ENCODE measurements around the gene CYP3A7.

DNA sequence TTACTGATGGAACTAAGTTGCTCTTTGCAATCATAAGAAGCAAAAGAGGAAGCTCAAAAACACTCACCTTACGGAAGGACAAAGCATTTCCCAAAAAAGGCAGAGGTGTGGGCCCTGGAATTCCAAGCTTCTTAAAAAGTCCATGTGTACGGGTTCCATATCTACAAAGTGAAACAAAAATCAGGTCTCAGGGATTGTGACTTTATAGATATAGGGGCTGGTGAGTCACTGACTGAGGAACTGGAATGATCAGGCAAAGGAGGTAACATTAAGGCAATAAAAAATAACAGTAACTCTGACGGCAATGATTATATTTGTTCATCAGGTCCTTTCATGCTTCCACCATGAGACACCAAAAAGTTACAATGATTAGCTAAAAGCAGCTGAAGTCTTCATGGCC is 4.0 kb downstream of the CYP3A7 start:
- TF ChIP-seq, protein P1, sequence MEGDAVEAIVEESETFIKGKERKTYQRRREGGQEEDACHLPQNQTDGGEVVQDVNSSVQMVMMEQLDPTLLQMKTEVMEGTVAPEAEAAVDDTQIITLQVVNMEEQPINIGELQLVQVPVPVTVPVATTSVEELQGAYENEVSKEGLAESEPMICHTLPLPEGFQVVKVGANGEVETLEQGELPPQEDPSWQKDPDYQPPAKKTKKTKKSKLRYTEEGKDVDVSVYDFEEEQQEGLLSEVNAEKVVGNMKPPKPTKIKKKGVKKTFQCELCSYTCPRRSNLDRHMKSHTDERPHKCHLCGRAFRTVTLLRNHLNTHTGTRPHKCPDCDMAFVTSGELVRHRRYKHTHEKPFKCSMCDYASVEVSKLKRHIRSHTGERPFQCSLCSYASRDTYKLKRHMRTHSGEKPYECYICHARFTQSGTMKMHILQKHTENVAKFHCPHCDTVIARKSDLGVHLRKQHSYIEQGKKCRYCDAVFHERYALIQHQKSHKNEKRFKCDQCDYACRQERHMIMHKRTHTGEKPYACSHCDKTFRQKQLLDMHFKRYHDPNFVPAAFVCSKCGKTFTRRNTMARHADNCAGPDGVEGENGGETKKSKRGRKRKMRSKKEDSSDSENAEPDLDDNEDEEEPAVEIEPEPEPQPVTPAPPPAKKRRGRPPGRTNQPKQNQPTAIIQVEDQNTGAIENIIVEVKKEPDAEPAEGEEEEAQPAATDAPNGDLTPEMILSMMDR (conservative IDR thresholded peaks at IDR 0.05 in 1 of 2, IDR thresholded peaks at IDR 0.05 in 1 of 2; ENCODE audit: extremely low read depth in 1 of 2, insufficient read depth in 1 of 2, low read depth in 1 of 2, low read length in 2 of 2), result no peak
- no peak for TF ChIP-seq EZH2 (IDR thresholded peaks at IDR 0.05; ENCODE audit: borderline replicate concordance, low read length)
